IMR-90 (cell line): Measurements from ENCODE around the gene CACNA1D. TPM values are rescaled to one million over a fixed set of nuclear protein-coding genes. Genes with fewer than 3 reads are reported as not detected.

Source experiments
- ATAC-seq: fragments of 200-7000 bp; cut with Tn5 transposase; 2 replicates; pipeline ENCODE4 v1.9.1; 2020; ENCODE audit warnings: low read depth, mild to moderate bottlenecking, moderate library complexity
- BruUV-seq: library from RNA; stranded (reverse); fragments of 400-500 nt; replicated peaks from 2 replicates; lab custom pipeline; 2021; lab: Mats Ljungman, UMichigan
- CTCF ChIA-PET: fragments of 300-600 bp; formaldehyde crosslinking; extraction: SDS; loops from one replicate; lab custom pipeline; 2021; ENCODE audit warnings: antibody characterized with exemption; lab: Yijun Ruan, JAX
- POLR2A ChIA-PET: fragments of 300-600 bp; sonication (Branson Sonifier 250); formaldehyde crosslinking; loops from one replicate; lab custom pipeline; 2022; ENCODE audit warnings: antibody characterized with exemption; ENCODE audit not compliant: unreplicated experiment; lab: Charles Lee
- DNase-seq: peaks from one replicate; pipeline ENCODE4 v3.0.0; 2013
- H2AFZ ChIP-seq: replicated peaks from 2 replicates; pipeline ENCODE3; 2013; ENCODE audit warnings: low read length, mild to moderate bottlenecking; ENCODE audit not compliant: poor library complexity
- H2AK5ac ChIP-seq: 2 replicates; pipeline ENCODE4 v1.6.1; 2013; ENCODE audit warnings: low read depth, low read length, inconsistent platforms
- H2AK9ac ChIP-seq: replicated peaks from 2 replicates; pipeline ENCODE3; 2013; ENCODE audit warnings: mild to moderate bottlenecking, low read depth, low read length, moderate library complexity; ENCODE audit not compliant: poor library complexity
- H2BK120ac ChIP-seq: 2 replicates; pipeline ENCODE4 v1.6.1; 2013; ENCODE audit warnings: low read depth, low read length, inconsistent platforms
- H2BK15ac ChIP-seq: 3 replicates; pipeline ENCODE4 v1.6.1; 2013; ENCODE audit warnings: low read depth, low read length, inconsistent platforms
- H2BK20ac ChIP-seq: 2 replicates; pipeline ENCODE4 v1.6.1; 2013; ENCODE audit warnings: low read depth, mild to moderate bottlenecking, inconsistent platforms, low read length, moderate library complexity
- H2BK5ac ChIP-seq: 2 replicates; pipeline ENCODE4 v1.6.1; 2013; ENCODE audit warnings: mild to moderate bottlenecking, low read depth, low read length, inconsistent platforms; ENCODE audit not compliant: poor library complexity, severe bottlenecking
- H3K14ac ChIP-seq: replicated peaks from 2 replicates; pipeline ENCODE4 v1.6.1; 2013; ENCODE audit warnings: low read depth, low read length, inconsistent platforms
- H3K18ac ChIP-seq: 2 replicates; pipeline ENCODE4 v1.6.1; 2013; ENCODE audit warnings: low read depth, low read length, control low read depth
- H3K23ac ChIP-seq: 2 replicates; pipeline ENCODE4 v1.6.1; 2013; ENCODE audit warnings: low read depth, low read length, inconsistent platforms
- H3K27ac ChIP-seq: 2 replicates; pipeline ENCODE4 v1.5.1; 2013; ENCODE audit warnings: mild to moderate bottlenecking, control low read depth, low read length; ENCODE audit not compliant: insufficient read depth
- H3K27me3 ChIP-seq: 2 replicates; pipeline ENCODE4 v1.6.1; 2013; ENCODE audit warnings: low read length; ENCODE audit not compliant: control insufficient read depth, insufficient read depth
- H3K36me3 ChIP-seq: 2 replicates; pipeline ENCODE4 v1.6.1; 2013; ENCODE audit warnings: low read length, mixed read lengths; ENCODE audit not compliant: control insufficient read depth, insufficient read depth
- H3K4ac ChIP-seq: 2 replicates; pipeline ENCODE4 v1.6.1; 2013; ENCODE audit warnings: low read depth, low read length, inconsistent platforms
- H3K4me1 ChIP-seq: 2 replicates; pipeline ENCODE4 v1.6.1; 2013; ENCODE audit warnings: low read length, mixed read lengths; ENCODE audit not compliant: control insufficient read depth, insufficient read depth
- H3K4me2 ChIP-seq: 2 replicates; pipeline ENCODE4 v1.6.1; 2013; ENCODE audit warnings: low read depth, mild to moderate bottlenecking, control low read depth, low read length, moderate library complexity
- H3K4me3 ChIP-seq: 2 replicates; pipeline ENCODE4 v1.5.1; 2013; ENCODE audit warnings: low read depth, mild to moderate bottlenecking, control low read depth, low read length, moderate library complexity; ENCODE audit not compliant: insufficient read depth
- H3K56ac ChIP-seq: 2 replicates; pipeline ENCODE4 v1.6.1; 2013; ENCODE audit warnings: low read length, inconsistent platforms; ENCODE audit not compliant: insufficient read depth; ENCODE audit errors: extremely low read depth
- H3K79me1 ChIP-seq, 2 experiments: 2 replicates each; pipeline ENCODE4 v1.6.1; 2013; ENCODE audit warnings: low read length in 2 of 2, inconsistent platforms in 1 of 2, low read depth in 1 of 2
- H3K9ac ChIP-seq: 2 replicates; pipeline ENCODE4 v1.6.1; 2013; ENCODE audit warnings: low read depth, low read length, control low read depth
- H3K9me1 ChIP-seq: 2 replicates; pipeline ENCODE4 v1.6.1; 2013; ENCODE audit warnings: low read length, inconsistent platforms; ENCODE audit not compliant: insufficient read depth
- H3K9me3 ChIP-seq: 2 replicates; pipeline ENCODE4 v1.6.1; 2013; ENCODE audit warnings: low read length; ENCODE audit not compliant: control insufficient read depth, insufficient read depth
- H4K20me1 ChIP-seq: 2 replicates; pipeline ENCODE4 v1.6.1; 2013; ENCODE audit warnings: low read length, inconsistent platforms; ENCODE audit not compliant: insufficient read depth
- H4K5ac ChIP-seq: 2 replicates; pipeline ENCODE4 v1.6.1; 2013; ENCODE audit warnings: mild to moderate bottlenecking, low read depth, low read length, control low read depth
- H4K8ac ChIP-seq, 2 experiments: 2 replicates each; pipeline ENCODE4 v1.6.1; 2013; ENCODE audit warnings: low read depth in 2 of 2, low read length in 2 of 2, control low read depth in 1 of 2, inconsistent platforms in 1 of 2
- H4K91ac ChIP-seq: 2 replicates; pipeline ENCODE4 v1.6.1; 2013; ENCODE audit warnings: low read depth, low read length, inconsistent platforms; ENCODE audit not compliant: insufficient read depth
- BHLHE40 ChIP-seq: fragments of 150-350 bp; IDR thresholded peaks from 2 replicates; pipeline ENCODE4 v1.6.1; 2016; ENCODE audit warnings: mild to moderate bottlenecking, low read depth, low read length
- ELK1 ChIP-seq: fragments of 150-350 bp; IDR thresholded peaks from 2 replicates; pipeline ENCODE4 v1.6.1; 2016; ENCODE audit warnings: low read depth, mild to moderate bottlenecking, low read length, moderate library complexity, borderline replicate concordance
- FOS ChIP-seq: fragments of 150-350 bp; IDR thresholded peaks from 2 replicates; pipeline ENCODE4 v1.6.1; 2016; ENCODE audit warnings: low read depth, low read length
- MAFK ChIP-seq: IDR thresholded peaks from 2 replicates; pipeline ENCODE4 v1.6.1; 2012; ENCODE audit warnings: low read depth, low read length, improper control_type of control experiment
- MAZ ChIP-seq: IDR thresholded peaks from 2 replicates; pipeline ENCODE4 v1.6.1; 2012; ENCODE audit warnings: low read depth, mild to moderate bottlenecking, low read length, improper control_type of control experiment, moderate library complexity, borderline replicate concordance
- MXI1 ChIP-seq: IDR thresholded peaks from 2 replicates; pipeline ENCODE4 v1.6.1; 2012; ENCODE audit warnings: low read depth, mild to moderate bottlenecking, low read length, moderate library complexity, borderline replicate concordance
- NFE2L2 ChIP-seq: fragments of 150-350 bp; IDR thresholded peaks from 2 replicates; pipeline ENCODE4 v1.6.1; 2016; ENCODE audit warnings: low read depth, mild to moderate bottlenecking, low read length
- RFX5 ChIP-seq: IDR thresholded peaks from 2 replicates; pipeline ENCODE4 v1.8.0; 2012; ENCODE audit warnings: low read depth, mild to moderate bottlenecking, low read length, moderate library complexity
- SMC3 ChIP-seq: fragments of 150-350 bp; IDR thresholded peaks from 2 replicates; pipeline ENCODE4 v1.6.1; 2016; ENCODE audit warnings: low read depth, mild to moderate bottlenecking, antibody characterized with exemption, low read length, moderate library complexity
- USF2 ChIP-seq: fragments of 150-350 bp; IDR thresholded peaks from 2 replicates; pipeline ENCODE4 v1.6.1; 2017; ENCODE audit warnings: mild to moderate bottlenecking, antibody characterized with exemption, low read length, low read depth
- WGBS, 2 experiments: methylation state at CpG; one replicate each; pipeline versions ENCODE4 v1.1.5 to v1.1.7; 2013; ENCODE audit warnings: missing lambda C conversion rate in 2 of 2; ENCODE audit not compliant: insufficient read length in 1 of 2; ENCODE audit errors: extremely low coverage in 2 of 2; 5-methylcytosine and 5-hydroxymethylcytosine counted together
- dilution Hi-C: fragments of 300-500 bp; cut with HindIII; formaldehyde crosslinking; loops from one replicate; pipeline ENCODE4 v1.14.3; 2018; ENCODE audit warnings: low sequenced_read_pairs; ENCODE audit not compliant: unreplicated experiment
- in situ Hi-C: fragments of 300-500 bp; cut with MboI; formaldehyde crosslinking; loops from 3 replicates; pipeline ENCODE4 v1.14.3; 2019; ENCODE audit warnings: low sequenced_read_pairs, inconsistent platforms, mixed read lengths
- intact Hi-C: fragments of 100-400 bp; cut with micrococcal nuclease; formaldehyde crosslinking; loops from 2 replicates; pipeline ENCODE4 v1.10.0; 2022
- polyA plus RNA-seq, 3 experiments: library from polyadenylated mRNA; depleted of rRNA; stranded (reverse); fragments of >200 nt; gene quantifications; 2 replicates each; pipeline ENCODE4 v1.2.3, GENCODE V29; 2012; ENCODE audit warnings: low replicate concordance in 1 of 3
- total RNA-seq: library from RNA; depleted of rRNA; stranded (reverse); fragments of >200 nt; gene quantifications from 2 replicates; pipeline ENCODE4 v1.2.3, GENCODE V29; 2012

CACNA1D gene
- total and polyA plus RNA-seq, 2 of the 4 experiments (the other 2 are of a cell fraction), result 0.07 TPM; not detected in 1

GRCh38 chr3:53703630-53704362, 209.4 kb downstream of the CACNA1D start:
- Histone ChIP-seq H3K4me2 (no peak overlapping the region), H3K9me1 (no peaks in the 10 kb centered on the region), H3K36me3 (no peaks in the 10 kb centered on the region), H2AK5ac (no peak overlapping the region), H2BK15ac (no peak overlapping the region), H3K56ac (no peak overlapping the region), H3K4me3 (no peak overlapping the region), H2BK120ac (no peak overlapping the region), H3K9ac (no peak overlapping the region), H2AFZ (no peak overlapping the region), H3K27ac (no peak overlapping the region), H3K4me1 (no peaks in the 10 kb centered on the region), H3K27me3 (no peaks in the 10 kb centered on the region; the same call in 1 of the 2 replicates), H4K5ac (no peak overlapping the region), H4K91ac (no peak overlapping the region), H3K18ac (no peak overlapping the region), H3K9me3 (no peaks in the 10 kb centered on the region), H2BK5ac (no peak overlapping the region), H3K14ac (no peak overlapping the region), H2BK20ac (no peak overlapping the region), H3K4ac (no peak overlapping the region), H4K8ac (no peak overlapping the region), H3K79me1 (no peaks in the 10 kb centered on the region), H2AK9ac (no peak overlapping the region), H3K23ac (no peak overlapping the region), H4K20me1 (no peaks in the 10 kb centered on the region)
- intact Hi-C loops, result no loop called here
- POLR2A ChIA-PET, result no interaction called here
- no TSS peak for BruUV-seq
- no peak for ATAC-seq
- TF ChIP-seq MXI1 (no peak), SMC3 (no peak), FOS (no peak), MAZ (no peak), USF2 (no peak), RFX5 (no peak), ELK1 (no peak), NFE2L2 (no peak), MAFK (no peak), BHLHE40 (no peak)
- CTCF ChIA-PET, result interaction anchor here (0.6 kb wide), 1 partner anchor 107 kb away, joined by 3 read pairs; no protein-coding TSS in a partner anchor
- dilution Hi-C loops, result no loop called here
- WGBS, 2 experiments, result 73% methylated on average over 5 of the region's 14 CpGs; no CpG with 5 or more reads in 1 of the 2 experiments
- DNase-seq, result no peak
- in situ Hi-C loops, result loop anchor here (25.0 kb wide), 2 partner anchors 491 to 591 kb away; no protein-coding TSS in a partner anchor
